ENCODE measurements around the gene MGST3. TPM values are rescaled to one million over a fixed set of nuclear protein-coding genes. Genes with fewer than 3 reads are reported as not detected.

MGST3 gene
- total and polyA plus RNA-seq, 2 of the 13 experiments (the other 11 are each of a cell fraction or from before 2014, with no cell fraction given), result 59.7 to 61.2 TPM

DNA sequence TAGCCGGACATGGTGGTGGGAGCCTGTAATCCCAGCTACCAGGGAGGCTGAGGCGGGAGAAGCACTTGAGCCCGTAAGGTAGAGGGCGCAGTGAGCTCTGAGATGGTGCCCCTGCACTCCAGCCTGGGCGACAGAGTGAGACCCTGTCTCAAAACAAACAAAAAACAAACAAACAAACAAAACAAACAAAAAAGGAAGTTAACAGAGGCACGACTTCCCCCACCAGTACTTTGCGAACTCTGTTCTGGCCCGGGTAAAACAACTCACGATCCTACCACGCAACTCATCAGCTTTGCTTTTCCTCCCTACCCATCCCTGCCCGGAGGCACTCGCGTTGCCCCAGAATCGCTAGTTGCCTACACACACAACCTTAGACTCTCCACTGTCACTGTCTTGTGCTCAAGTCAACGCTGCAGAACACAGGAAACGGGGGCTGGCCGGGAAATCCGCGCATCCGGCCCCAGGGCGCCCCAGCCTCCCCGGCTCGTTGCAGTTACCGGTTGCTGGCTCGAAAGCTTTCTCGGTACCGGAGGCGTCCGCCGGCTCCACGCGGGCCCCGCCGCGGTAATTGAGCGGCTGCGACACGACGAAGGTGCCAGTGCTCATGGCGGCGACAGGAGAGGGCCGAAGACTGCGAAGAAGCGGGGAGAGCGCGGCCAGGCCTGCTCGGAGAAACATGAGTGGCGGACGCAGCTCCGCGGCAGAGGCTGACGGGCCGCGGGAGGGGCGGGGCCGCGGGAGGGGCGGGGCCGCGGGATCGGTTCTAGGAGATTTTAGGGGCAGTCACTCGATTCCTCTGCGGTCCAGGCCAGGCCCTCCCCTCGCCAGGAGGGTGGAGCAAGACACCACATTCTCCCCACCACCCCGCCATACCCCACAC lies 67.1 kb downstream of the MGST3 start, which contains the start of gene ALDH9A1 (continued):
- TF ChIP-seq, protein P1, sequence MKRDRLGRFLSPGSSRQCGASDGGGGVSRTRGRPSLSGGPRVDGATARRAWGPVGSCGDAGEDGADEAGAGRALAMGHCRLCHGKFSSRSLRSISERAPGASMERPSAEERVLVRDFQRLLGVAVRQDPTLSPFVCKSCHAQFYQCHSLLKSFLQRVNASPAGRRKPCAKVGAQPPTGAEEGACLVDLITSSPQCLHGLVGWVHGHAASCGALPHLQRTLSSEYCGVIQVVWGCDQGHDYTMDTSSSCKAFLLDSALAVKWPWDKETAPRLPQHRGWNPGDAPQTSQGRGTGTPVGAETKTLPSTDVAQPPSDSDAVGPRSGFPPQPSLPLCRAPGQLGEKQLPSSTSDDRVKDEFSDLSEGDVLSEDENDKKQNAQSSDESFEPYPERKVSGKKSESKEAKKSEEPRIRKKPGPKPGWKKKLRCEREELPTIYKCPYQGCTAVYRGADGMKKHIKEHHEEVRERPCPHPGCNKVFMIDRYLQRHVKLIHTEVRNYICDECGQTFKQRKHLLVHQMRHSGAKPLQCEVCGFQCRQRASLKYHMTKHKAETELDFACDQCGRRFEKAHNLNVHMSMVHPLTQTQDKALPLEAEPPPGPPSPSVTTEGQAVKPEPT (CRISPR knock-in tag; IDR thresholded peaks at IDR 0.05; ENCODE audit: low read depth), result no peak
- peak; percentile 75; the same call in 1 of the 2 replicates for TF ChIP-seq ZNF264 (CRISPR knock-in tag; IDR thresholded peaks at IDR 0.05)
- TF ChIP-seq ZNF703 (CRISPR knock-in tag; IDR thresholded peaks at IDR 0.05; ENCODE audit: borderline replicate concordance), result 0 out of 2 replicates have a peak, but pooled peaks have one; percentile 68
- no peak for TF ChIP-seq TOPORS (CRISPR knock-in tag; IDR thresholded peaks at IDR 0.05)
- TF ChIP-seq, protein P2, sequence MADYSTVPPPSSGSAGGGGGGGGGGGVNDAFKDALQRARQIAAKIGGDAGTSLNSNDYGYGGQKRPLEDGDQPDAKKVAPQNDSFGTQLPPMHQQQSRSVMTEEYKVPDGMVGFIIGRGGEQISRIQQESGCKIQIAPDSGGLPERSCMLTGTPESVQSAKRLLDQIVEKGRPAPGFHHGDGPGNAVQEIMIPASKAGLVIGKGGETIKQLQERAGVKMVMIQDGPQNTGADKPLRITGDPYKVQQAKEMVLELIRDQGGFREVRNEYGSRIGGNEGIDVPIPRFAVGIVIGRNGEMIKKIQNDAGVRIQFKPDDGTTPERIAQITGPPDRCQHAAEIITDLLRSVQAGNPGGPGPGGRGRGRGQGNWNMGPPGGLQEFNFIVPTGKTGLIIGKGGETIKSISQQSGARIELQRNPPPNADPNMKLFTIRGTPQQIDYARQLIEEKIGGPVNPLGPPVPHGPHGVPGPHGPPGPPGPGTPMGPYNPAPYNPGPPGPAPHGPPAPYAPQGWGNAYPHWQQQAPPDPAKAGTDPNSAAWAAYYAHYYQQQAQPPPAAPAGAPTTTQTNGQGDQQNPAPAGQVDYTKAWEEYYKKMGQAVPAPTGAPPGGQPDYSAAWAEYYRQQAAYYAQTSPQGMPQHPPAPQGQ (CRISPR knock-in tag; IDR thresholded peaks at IDR 0.05; ENCODE audit: borderline replicate concordance), result no peak
- TF ChIP-seq TAF15 (IDR thresholded peaks at IDR 0.05; ENCODE audit: low read depth, low read length, poor library complexity, severe bottlenecking), result no peak
- TF ChIP-seq ZNF598 (CRISPR knock-in tag; IDR thresholded peaks at IDR 0.05; ENCODE audit: borderline replicate concordance), result peak; percentile 80; the same call in 1 of the 2 replicates
- peak; percentile 30 for TF ChIP-seq RXRB (CRISPR knock-in tag; IDR thresholded peaks at IDR 0.05; ENCODE audit: borderline replicate concordance)
- TF ChIP-seq ZNF446 (CRISPR knock-in tag; IDR thresholded peaks at IDR 0.05), result 0 out of 2 replicates have a peak, but pooled peaks have one; percentile 69
- TF ChIP-seq KDM4B (CRISPR knock-in tag; IDR thresholded peaks at IDR 0.05), result peak; percentile 62; the same call in 1 of the 2 replicates
- TF ChIP-seq, protein P3, sequence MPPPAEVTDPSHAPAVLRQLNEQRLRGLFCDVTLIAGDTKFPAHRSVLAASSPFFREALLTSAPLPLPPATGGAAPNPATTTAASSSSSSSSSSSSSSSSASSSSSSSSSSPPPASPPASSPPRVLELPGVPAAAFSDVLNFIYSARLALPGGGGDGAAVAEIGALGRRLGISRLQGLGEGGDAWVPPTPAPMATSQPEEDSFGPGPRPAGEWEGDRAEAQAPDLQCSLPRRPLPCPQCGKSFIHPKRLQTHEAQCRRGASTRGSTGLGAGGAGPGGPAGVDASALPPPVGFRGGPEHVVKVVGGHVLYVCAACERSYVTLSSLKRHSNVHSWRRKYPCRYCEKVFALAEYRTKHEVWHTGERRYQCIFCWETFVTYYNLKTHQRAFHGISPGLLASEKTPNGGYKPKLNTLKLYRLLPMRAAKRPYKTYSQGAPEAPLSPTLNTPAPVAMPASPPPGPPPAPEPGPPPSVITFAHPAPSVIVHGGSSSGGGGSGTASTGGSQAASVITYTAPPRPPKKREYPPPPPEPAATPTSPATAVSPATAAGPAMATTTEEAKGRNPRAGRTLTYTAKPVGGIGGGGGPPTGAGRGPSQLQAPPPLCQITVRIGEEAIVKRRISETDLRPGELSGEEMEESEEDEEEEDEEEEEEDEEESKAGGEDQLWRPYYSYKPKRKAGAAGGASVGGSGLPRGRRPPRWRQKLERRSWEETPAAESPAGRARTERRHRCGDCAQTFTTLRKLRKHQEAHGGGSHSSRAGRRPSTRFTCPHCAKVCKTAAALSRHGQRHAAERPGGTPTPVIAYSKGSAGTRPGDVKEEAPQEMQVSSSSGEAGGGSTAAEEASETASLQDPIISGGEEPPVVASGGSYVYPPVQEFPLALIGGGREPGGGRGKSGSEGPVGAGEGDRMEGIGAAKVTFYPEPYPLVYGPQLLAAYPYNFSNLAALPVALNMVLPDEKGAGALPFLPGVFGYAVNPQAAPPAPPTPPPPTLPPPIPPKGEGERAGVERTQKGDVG (CRISPR knock-in tag; IDR thresholded peaks at IDR 0.05; ENCODE audit: borderline replicate concordance), result peak; percentile 86; the same call in 1 of the 2 replicates
